GM18519 (cell line): ENCODE data around the gene INTS12.
"Not testable (repeated sequence)": the region's sequence is repeated elsewhere in the genome, so short reads cannot be mapped to it uniquely, and the experiment has no call there.

ENCODE experiments used
- ATAC-seq: cut with Tn5 transposase; IDR thresholded peaks from one replicate; pipeline ENCODE4 v1.9.1; 2021; ENCODE audit warnings: mild to moderate bottlenecking, moderate library complexity; ENCODE audit not compliant: unreplicated experiment, low FRiP score

The INTS12 gene

GRCh38 chr4:105694812-105695211 lies 13.7 kb downstream of the INTS12 start:
- not testable (repeated sequence) for ATAC-seq

DNA sequence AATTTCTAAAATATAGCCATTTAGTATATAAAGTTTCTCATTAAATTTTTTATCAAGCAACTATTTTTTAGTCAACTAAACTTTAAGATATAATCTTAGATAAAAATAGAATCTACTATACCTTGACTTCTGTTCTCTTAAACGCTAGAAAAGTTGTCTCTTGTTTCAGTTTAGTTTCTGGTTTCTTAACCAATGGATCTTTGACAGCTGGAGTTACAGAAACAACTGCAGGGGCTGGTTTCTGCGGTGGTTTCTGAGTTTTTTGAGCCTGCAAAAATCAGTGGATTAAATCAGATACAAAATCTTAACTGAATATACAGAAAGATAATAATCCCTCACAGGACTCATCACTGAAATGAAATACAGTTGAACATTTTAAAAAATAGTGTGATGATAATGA lies 21.9 kb downstream of the INTS12 start:
- ATAC-seq, result no peak

DNA sequence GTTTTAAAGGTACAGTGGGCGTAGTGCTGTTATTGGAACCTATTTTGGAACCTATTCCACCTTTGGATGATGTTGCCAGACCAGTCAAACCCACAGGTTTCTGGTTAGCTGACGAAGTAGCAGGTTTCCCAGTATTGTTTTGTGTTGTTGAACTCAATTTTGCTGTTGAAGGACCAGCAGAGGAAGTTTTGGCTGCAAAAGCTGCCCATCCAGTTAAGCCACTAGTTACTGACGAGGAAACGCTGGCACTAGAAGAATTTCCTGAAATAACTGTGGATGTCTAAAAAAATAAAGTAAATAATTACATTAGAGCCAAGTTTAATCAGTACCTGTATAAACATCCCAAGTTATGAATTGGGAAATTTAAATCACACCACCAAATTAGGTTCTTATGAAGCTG lies 25.5 kb downstream of the INTS12 start:
- ATAC-seq, result no peak

DNA sequence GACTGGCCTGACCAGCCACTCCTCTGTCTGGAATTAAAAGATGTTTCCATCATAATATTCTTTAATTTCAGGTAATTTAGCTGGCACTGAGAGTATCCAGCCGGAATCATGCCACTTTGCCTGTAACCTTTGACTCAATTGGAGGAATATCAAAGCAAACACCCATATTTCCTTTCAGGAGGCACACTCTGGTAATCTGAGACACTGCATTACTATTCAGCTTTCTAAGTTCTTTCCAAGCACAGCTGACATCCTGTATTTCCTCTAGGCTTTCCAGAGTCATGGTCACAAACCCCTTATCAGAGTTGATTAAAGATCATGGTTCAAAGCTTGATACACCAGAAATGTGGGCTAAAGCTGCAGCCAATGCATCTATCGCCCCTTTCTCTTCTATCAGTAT lies 29.3 kb downstream of the INTS12 start:
- ATAC-seq, result no peak

GRCh38 chr4:105677709-105678108 lies 30.8 kb downstream of the INTS12 start:
- no peak for ATAC-seq

DNA sequence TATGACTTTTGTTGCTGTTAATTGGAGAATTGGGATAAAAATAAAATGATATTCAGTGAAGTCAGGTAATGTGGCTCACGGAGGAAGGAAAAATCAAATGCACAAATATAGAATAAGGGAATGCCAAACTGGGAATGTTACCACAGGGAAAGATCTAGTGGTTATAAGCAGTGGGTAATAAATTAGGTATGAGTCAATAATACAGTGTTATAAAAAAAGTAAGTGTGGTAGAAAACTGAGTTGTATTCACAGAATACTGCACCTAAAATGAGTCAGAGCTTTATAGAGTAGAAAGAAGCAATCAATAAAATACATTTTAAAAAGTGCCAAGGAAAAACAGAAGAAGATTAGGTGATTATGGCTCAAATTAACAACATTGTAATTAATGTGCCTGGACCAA lies 34.5 kb downstream of the INTS12 start:
- ATAC-seq, result no peak

DNA sequence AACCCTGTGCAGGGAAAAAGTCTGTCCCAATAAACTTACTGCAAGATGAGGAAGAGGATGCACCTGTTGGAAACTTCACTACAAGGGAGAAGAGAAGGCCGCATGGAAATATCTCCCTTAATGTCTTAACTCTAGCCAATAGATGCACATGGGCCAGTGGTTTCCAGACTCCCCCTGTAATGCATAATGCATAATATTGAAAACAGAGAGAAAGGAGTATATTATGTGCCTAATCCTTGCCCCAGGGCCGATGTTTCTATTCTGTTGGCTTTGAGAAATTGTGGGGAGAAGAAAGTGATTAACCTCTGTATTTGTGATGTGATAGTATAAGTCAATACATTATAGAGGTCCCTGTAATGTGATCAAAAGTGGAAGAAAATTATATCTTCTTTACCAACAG lies 37.2 kb downstream of the INTS12 start:
- ATAC-seq, result no peak

DNA sequence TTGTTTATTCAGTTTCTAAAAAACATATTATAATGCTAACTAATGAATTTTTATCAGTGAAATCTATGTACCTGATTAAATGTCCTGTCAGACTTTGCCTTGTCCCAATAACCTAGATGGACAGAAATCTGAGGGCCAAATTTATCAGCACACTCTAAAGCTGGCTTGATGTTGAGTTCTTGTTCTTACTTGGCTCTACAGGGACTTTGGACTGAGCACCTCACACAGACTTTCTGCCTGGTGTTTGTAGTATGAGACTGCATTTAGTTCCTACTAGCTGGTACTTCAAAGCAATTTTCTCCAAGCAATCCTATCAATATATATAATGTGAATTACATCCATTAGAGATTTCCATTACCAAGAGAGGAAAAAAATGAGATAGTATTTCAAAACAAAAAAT lies 37.8 kb downstream of the INTS12 start:
- no peak for ATAC-seq

- no peak for ATAC-seq
Observed at GRCh38 chr4:105666693-105667092, 41.8 kb downstream of the INTS12 start.

DNA sequence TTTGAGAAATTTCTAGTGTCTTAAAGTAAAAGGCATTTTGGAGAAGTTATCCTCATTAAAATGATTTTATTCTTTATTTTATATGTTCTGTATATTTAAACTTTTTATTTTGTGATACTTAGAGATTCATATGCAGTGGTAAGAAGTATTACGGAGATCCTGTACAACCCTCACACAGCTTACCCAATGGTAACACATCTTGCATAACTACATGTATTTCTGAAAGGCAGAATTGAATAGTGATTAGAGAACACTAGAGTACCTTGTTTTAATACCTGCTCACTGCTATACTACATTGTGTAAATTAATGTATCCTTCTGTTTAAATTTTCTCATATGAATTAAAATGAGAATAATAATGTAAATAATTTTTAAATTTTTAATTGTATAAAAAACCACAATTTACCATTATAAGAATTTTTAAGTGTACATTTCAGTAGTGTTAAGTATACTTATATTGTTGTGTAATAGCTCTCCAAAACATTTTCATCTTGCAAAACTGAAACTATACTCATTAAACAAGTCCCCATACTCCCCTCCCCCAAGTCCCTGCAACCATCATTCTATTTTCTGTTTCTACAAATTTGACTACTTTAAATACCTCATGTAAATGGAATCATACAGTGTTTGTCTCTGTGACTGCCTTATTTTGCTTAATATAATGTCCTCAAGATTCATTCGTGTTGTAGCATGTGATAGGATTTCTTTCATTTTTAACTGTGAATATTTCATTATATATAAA lies 45.4 kb downstream of the INTS12 start:
- ATAC-seq, result no peak

GRCh38 chr4:105661028-105661427 lies 47.5 kb downstream of the INTS12 start:
- ATAC-seq, result no peak

DNA sequence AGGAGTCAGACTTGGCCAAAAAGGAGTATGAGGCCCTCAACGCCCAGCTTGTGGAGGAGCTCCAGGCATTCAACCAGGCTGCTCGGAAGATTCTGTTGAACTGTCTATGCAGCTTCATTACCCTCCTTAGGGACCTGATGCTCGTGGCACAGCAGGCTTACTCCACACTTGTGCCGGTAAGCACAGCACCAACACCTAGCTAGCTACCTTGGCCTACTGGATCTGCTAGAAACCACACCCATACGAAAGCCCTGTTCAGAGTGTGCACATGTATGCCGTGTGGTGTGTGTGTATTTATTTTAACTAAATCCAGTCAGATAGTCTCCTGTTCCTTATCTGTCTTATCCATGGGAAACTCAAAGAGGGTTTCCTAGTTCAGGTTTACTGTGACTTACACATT lies 49.3 kb downstream of the INTS12 start:
- ATAC-seq, result no peak

DNA sequence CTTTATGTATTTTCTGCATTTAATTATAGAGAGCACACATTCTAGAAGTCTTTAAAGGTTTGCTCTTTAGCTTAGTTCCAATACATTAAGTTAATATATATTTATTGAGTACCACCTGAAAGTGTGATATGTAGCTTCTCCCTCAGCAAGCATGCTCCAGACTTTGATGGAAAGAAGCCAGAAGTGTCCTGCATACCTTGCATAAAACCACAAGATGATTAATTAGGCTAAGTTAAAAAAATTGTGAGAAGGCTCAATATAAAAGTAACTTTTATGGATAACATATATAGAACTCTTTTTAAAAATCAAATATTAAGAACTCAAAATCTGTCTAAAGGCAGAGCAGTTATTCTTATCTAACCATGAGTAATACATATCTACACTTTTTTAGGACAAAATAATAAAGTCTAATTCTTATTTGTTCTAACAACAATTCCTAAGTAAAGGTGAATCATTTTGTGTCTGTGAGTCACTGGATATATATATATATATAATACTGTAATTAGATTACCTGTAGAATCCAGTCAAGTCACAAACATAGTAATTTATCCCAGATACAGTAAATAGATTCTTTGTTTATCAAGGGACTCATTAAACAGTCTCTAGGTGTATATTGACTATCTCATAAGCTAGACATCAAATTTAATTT lies 51.2 kb downstream of the INTS12 start:
- no peak for ATAC-seq

DNA sequence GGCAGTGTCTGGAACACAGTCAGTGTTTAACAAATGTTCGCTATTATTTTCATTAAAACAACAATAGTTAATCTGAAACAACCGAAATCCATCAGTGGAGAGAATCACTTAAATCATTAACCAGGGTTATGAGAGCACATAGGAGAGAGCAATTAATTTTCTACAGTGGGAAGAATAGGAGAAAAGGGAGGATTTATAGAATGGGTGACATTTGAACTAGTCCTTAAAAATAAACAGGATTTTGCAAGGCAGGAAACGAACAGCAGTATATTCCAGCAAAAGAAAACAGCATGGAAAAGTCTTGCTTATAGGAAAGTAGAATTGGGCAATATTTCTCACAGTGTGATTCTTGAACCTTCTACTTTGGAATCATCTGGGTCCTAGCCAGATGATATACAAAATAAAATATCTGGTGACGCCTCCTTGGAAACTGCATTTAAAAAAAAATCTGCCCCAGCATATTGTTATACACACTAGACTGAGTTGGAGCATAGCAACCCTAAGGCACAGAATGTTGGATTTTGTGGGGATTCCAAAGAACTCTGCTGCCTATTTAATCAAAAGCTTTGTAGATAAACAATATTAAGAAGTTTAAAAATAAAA lies 56.1 kb downstream of the INTS12 start:
- ATAC-seq, result no peak

- no peak for ATAC-seq
Observed at GRCh38 chr4:105651884-105652283, 56.6 kb downstream of the INTS12 start.

DNA sequence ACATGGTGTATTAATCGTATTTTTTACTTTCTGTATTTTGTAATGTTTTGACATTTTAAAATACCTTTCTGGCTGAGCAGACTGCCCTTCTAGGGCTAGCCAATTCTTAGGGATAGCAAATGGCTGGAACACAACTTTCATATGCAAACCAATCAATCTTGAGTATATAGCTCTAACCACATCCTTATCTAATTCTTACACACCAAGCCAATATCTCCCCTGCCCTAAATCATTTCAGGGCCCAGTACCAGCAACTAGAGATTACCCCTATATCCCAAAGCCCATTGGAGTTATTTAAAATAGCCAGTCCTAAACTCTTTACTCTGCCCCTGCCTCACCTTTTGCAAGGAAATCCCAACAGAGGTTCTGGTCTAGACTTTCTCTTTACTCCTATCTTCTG lies 58.3 kb downstream of the INTS12 start:
- ATAC-seq, result no peak

DNA sequence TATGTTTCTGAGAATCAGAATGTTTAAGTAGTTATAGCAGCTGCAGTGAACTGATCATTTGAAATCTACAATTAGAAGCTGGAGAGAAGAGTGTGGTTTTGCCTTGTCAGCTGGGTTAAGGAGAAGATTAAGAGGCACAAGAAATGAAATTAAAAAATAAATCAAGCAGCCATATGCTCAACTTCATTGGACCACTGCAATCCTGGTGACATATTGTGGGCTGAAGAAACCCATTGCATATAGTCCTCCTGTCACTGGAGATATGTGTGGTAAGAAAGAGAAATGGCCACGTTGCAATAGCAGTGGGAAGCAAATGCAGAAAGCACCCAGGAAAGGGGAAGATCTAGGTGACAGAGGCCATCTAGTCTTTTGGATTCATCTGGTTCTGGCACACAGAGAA lies 63.0 kb downstream of the INTS12 start:
- ATAC-seq, result no peak

DNA sequence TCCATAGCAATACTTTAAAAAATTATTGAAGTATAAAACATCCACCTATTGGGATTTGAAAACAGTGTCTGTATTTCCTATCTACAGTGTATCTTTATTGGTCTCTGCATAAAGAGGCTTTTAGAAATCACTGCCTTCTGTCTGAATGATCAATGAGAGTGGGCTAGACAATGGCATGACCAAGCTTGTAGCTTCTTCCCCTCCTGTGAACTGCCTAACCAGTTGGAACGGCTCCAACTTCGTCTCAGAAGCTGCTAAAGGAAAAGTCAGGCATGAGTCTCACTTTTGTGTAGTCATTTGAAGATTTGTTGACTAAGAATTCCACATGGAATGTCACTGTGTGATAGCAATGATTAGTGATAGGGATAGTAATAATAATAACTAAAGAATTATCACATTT lies 64.2 kb downstream of the INTS12 start:
- ATAC-seq, result no peak

DNA sequence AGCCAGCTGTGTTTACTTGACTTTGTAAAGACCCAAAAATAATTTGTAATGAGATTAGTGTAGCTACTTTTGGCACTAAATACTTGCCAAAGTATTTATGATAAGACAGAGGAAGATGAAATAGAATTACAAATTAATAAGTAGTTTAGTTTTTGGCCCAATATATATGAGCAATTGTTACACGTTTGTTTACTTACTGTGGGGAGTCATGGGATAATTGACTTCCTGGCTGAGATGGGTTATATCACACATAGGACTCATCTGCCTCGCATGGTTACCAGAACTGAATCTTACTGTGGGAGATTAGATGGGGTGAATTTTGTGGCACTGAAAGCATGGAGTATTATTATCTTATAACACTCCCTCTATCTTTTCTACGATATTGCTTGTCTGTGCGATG lies 66.6 kb downstream of the INTS12 start:
- ATAC-seq, result no peak

- ATAC-seq, result peak; percentile 60
Observed at GRCh38 chr4:105637408-105638176, 70.9 kb downstream of the INTS12 start.

DNA sequence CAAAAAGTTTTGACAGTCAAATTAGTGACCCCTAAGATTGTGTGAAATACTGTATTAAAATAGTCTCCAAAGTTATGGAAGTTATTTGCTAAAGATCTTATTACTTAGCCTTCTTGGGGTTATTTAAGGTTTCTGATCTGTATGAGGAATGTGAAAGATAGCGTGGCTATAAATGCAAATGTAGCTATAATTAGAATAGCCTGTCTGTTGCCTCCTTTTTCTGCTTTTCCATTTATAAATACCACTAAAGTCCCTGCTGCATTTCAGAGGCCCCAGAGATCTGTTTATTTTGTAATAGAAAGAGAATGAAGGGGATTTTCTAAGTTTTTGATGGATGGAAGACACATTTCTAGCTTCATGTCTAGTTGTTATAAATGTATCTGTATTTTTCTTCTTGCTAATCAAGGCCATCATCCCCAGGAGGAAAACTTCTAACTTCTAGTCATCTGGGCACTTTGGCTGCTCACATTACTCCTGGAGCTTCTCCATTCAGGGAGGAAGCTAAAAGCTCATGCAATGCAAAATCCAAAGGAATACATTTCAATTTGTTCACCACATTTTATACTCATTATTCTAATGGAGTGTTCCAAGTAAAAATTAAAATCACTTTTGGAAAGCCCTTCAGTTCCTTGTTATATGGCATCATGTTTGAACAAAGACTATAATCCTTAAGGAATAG lies 73.9 kb downstream of the INTS12 start:
- no peak for ATAC-seq
